ENCODE measurements around the gene GPR35.

The GPR35 gene

DNA sequence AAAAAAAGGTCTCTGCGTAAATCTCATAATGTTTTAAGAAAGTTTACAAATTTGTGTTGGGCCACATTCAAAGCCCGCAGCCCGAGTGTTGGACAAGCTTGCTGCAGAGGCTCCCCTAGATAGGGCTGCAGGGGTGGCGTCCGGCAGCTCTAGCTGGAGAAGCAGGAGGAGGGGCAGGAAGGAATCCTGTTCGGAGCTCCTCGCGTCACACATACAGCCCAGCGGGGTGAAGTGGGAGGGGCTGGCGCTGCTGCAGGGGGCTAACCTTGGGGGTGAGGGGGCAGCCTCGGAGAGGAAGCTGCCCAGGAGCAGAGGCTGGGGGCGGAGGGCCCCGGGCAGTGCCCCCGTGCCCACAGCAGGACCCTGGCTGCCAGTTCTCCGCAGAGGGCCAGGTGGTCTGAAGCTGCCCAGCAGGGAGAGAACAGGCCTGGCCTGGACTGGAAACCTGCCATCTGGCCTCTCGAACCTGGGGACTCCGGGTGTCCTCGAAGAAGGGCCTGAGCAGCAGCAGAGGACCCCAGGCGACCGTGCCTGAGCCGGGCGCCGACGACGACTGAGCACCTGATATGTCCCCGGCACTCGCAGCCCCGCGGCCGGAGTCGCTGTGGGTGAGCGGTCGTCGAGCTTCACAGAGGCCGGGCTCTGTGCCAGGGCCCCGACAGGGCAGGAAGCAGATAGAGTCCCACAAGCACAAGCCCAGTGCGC is 2.6 kb upstream of the GPR35 start:
- no peak for DNase-seq (ENCODE audit: low read depth in 2 of 2, low spot score in 1 of 2)

DNA sequence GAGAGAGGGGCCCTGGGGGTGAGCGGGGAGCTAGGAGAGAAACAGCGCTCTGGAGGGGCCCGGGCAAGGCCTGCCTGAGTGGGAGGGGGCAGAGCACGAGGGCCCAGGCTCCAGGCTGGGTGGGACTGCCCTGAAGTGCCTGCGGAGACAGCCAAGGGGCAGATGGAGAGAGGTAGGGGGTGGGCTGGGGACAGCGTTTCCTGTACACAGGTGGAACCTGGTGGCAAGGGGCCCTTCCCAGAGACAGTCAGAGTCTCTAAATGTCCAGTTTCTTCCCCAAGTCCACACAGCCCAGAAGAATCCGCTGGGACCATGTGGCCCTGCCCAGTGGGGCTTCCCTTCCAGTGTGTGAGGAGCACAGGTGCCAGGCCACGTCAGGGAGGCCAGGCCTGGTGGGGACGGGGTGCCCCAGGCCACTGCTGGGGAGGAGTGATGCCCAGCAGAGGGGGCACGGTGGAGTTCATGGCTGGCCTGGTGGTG is 1.7 kb upstream of the GPR35 start:
- no peak for DNase-seq (ENCODE audit: low read depth in 2 of 2, low spot score in 1 of 2)

DNA sequence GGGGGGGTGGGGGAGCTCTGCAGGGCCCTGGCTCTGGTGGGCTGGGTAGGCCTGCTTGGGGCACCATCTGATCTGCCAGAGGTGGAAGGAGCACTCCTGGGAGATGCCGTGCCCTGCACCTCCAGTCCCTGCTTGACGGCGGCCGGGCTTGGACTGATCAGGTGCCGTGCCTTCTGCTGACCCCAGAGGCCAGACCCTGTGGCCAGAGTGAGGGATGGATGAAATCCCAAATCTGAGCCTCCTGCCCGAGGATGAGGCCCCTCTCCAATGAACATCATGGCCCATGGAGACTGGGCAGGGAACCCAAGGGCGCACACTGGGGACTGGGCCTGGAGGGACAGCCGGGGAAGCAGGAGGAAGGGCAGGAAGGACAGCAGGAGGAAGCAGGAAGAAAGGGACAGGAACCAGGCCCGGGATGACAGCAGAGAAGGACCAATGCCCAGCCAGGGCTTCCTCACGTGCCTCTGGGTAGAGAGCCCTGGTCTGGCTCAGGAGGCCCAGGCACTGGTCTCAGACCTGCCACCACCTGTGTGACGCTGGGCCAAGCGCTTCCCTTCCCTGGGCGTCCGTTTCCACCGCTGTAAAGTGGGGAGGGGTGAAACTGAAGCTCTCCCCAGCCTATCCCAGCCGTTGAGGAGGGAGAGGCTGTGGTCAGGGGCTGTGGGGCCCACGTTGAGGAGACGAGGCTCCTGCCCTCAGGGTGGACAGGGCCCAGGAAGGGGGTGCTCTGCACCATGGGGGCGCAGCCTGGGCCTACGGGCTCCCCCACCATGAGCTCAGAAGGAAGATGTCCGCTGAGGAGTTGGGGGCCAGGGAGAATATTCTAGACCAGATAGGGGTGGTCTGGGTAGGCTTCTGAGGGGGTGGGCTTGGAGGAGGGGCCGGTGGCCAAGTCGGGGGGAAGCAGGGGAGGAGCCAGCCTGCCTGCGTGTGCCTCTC is 1.0 kb upstream of the GPR35 start:
- DNase-seq (ENCODE audit: low read depth in 2 of 2, low spot score in 1 of 2): no peak

DNA sequence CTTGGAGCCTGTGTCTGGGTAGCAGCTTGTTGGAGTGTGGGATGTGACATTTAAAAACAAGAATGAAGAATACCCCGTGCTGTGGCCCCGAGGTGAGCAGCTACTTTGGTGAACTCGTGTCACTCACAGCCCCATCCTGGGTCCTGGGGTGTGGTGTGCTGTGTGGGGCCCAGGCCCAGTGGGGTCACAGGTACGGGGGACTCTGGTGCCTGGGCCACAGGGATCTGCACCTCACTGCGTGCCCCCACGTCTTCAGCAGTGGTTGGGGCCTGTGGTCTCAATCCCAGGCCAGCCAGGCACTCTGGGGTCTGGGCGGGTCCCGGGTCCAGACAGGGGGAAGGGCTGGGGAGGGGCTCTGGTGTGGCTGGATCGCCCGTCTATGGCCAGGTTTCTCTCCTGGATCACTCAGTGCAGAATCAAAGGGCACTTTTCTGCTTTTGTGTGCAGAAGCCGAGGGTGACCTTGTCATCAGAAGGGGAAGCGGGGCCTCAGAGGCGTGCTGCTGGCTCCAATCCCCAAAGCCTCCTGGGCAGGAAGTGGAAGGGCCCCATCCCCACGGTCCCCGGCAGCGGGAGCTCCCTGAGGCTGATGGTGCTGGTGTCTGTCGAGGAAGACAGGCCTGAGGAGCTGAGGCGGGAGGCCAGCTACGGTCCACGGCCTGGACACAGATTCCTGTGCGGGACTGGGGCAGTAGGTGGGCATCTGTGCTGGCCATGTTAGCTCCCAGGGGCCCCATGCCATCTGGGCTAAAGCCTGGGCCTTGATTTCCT is 1.4 kb downstream of the GPR35 start:
- no peak for DNase-seq (ENCODE audit: low read depth in 2 of 2, low spot score in 1 of 2)

DNA sequence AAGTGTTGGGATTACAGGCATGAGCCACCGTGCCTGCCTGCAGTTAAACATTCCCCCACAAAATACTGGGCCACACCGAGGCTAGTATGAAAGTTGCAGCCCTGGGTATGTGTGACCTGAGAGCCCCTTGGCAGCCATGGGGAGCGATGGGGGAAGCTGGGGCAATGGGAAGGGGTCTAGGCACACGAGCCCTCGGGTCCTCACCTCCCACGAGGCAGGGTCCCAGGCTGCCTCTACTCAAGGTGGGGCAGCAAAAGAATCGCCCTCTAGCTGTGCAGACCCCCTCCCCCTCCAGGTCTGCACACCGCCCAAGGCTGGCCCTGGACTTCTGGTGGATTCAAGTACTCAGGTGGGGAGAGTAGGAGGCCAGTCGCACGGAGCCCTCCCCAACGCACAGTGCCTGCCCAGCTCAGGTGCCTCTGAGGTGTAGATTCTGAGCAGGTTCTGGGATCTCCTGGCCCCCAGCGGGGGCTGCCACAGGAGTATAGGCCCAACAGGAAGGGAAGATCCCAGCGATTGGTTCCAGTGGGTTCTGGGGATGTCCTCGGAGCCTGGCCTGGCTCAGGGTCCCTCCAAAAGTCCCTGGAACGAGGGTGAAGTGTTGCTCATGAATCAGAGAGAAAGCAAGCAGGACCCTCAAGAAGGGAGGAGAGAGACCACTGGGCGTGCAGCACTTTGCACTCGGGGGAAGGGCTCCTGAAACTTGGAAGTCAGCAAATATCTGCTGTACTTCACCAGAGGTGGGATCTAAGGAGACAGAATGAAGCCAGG is 2.6 kb downstream of the GPR35 start:
- no peak for DNase-seq (ENCODE audit: low read depth in 2 of 2, low spot score in 1 of 2)

DNA sequence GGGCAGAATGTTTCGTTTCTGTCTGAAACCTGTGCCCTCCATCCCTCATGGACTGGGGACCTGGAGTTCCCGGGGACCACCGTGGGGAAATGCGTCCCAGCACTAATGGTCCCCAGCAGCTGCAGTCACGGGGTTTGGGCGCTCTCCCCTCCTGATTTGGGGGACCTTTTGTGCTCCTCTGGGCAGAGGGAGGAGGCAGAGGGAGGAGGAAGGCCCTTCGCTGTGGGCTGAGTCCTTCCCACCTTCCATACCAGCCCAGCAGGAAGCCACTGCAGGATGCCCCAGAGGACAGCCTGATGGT is 3.2 kb downstream of the GPR35 start:
- no peak for DNase-seq (ENCODE audit: low read depth in 2 of 2, low spot score in 1 of 2)

DNA sequence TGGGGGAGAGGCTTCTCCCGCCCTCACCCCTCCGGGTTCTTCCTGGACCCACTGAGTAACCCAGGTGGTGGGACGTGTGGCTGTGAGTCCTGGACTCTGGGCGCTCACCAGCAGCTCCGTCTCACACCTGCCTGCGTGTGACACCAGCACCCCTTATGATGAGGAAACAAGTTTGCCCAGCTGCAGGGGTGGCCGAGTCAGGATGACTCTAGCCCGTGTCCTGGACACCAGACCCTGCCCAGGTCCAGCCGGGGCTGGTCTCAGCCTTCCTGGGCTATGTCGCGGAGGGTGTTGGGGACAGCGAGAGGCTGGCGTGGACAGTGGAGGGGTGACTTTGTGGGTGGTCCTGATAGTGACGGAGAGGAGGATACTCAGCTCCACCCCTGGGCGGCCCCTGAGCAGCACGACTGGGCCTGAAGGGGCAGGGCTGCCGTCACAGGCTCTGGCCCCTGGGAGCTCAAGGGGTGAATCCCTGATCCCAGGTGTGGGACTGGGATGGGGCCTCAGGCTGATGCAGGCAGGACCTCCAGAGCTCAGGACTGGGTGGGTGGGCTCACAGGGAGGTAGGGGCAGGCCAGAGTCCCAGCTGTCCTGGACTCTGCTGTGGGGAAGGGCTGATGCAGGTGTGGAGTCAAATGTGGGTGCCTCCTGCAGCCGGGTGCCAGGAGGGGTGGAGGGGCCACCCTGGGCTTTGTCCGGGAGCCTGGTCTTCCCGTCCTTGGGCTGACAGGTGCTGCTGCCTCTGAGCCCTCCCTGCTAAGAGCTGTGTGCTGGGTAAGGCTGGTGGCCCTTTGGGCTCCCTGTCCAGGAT is 3.7 kb downstream of the GPR35 start:
- DNase-seq (ENCODE audit: low read depth in 2 of 2, low spot score in 1 of 2): no peak

DNA sequence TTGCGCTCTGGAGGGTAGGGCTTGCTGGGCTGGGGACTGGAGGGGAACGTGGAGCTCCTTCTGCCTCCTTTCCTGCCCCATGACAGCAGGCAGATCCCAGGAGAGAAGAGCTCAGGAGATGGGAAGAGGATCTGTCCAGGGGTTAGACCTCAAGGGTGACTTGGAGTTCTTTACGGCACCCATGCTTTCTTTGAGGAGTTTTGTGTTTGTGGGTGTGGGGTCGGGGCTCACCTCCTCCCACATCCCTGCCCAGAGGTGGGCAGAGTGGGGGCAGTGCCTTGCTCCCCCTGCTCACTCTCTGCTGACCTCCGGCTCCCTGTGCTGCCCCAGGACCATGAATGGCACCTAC is 4.3 kb downstream of the GPR35 start:
- no peak for DNase-seq (ENCODE audit: low read depth in 2 of 2, low spot score in 1 of 2)

DNA sequence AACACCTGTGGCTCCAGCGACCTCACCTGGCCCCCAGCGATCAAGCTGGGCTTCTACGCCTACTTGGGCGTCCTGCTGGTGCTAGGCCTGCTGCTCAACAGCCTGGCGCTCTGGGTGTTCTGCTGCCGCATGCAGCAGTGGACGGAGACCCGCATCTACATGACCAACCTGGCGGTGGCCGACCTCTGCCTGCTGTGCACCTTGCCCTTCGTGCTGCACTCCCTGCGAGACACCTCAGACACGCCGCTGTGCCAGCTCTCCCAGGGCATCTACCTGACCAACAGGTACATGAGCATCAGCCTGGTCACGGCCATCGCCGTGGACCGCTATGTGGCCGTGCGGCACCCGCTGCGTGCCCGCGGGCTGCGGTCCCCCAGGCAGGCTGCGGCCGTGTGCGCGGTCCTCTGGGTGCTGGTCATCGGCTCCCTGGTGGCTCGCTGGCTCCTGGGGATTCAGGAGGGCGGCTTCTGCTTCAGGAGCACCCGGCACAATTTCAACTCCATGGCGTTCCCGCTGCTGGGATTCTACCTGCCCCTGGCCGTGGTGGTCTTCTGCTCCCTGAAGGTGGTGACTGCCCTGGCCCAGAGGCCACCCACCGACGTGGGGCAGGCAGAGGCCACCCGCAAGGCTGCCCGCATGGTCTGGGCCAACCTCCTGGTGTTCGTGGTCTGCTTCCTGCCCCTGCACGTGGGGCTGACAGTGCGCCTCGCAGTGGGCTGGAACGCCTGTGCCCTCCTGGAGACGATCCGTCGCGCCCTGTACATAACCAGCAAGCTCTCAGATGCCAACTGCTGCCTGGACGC is 4.9 kb downstream of the GPR35 start:
- no peak for DNase-seq (ENCODE audit: low read depth in 2 of 2, low spot score in 1 of 2)

DNA sequence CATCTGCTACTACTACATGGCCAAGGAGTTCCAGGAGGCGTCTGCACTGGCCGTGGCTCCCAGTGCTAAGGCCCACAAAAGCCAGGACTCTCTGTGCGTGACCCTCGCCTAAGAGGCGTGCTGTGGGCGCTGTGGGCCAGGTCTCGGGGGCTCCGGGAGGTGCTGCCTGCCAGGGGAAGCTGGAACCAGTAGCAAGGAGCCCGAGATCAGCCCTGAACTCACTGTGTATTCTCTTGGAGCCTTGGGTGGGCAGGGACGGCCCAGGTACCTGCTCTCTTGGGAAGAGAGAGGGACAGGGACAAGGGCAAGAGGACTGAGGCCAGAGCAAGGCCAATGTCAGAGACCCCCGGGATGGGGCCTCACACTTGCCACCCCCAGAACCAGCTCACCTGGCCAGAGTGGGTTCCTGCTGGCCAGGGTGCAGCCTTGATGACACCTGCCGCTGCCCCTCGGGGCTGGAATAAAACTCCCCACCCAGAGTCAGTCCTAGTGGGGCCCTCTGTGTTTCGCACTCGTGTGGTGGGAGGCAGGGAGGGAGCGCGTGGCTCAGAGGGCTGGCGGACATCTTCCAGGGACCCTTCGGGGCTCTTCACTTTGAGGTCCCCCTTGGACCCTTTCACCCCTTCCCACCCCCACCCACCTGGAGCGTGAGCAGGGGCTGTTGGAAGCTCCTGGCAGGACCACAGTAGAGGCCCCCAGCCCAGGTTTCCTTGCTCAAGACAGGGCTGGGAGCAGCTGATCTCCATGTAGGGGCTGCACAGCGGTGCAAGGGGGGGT is 5.7 kb downstream of the GPR35 start:
- no peak for DNase-seq (ENCODE audit: low read depth in 2 of 2, low spot score in 1 of 2)

DNA sequence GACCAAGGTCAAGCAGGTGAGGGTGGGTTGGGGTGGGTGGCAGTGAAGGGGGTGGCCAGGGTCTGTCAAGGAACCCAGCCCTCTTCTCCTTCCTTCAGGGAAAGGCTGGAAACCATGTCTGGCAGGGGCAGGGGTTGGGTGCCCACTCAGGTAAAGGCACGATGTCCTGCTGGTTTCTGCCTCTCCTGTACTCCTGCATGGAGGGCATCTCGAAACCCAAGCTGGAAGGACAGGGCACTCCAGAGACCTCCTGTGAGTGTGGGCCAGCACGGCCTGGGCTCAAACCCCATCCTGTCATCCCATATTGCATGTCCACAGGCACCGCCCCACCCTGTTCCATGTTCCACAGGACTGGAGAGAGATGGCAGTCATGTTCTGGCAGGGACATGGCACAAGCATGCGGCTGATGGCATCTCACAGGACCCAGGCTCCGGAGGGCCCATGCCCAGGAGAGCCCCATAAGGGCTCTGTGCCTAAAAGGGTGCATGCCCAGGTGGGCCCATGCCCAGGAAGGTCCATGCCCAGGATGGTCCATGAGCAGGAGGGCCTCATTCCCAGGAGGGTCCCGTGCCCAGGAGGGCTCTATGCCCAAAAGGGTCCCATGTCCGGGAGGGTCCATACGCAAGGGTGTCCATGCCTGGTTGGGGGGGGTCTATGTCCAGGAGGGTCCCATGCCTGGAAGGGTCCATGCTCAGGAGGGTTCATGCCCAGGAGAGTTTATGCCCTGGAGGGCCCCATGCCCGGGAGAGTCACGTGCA is 6.4 kb downstream of the GPR35 start:
- DNase-seq (ENCODE audit: low read depth in 2 of 2, low spot score in 1 of 2): no peak

DNA sequence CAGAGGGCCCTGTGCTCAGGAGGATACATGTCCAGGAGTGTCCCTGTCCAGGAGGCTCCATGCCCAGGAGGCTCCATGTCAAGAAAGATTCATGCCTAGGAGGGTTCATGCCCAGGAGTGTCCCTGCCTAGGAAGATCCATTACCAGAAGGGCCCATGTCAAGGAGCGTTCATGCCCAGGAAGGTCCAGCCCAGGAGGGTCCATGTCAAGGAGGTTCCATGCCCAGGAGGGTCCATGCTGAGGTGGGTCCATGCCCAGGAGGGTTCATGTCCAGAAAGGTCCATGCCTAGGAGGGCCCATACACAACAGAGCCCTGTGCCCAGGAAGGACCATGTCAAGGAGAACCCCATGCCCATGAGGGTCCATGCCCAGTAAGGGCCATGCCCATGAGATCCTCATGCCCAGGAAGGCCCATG is 7.0 kb downstream of the GPR35 start:
- no peak for DNase-seq (ENCODE audit: low read depth in 2 of 2, low spot score in 1 of 2)

DNA sequence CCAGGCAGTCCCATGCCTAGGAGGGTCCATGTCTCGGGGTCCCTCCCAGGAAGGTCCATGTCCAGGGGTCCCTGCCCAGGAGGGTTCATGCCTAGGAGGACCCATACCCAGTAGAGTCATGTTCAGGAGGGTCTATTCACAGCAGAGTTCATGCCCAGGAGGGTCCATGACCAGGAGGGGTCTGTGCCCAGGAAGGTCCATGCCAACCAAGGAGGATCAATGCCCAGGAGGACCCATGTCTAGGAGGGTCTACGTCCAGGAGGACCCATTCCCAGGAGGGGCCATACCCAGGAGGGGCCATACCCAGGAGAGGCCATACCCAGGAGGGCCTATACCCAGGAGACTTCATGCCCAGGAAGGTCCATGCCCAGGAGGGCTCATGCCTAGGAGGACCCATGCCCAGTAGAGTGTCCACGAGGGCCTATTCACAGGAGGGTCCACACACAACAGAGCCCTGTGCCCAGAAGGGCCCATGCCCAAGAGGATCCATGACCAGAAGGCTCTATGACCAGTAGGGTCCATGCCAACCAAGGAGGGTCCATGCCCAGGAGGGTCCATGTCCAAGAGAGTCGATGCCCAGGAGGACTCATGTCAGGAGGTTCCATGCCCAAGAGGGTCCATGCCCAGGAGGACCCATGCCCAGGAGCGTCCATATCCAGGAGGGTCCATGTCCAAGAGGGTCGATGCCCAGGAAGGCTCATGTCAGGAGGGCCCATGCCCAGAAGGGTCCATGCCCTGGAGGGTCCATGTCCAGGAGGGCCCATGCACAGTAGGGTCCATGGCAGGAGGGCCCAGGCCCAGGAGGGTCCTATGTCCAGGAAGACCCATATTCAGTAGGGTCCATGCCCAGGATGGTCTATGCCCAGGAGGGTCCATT is 10.1 kb downstream of the GPR35 start:
- DNase-seq (ENCODE audit: low read depth in 2 of 2, low spot score in 1 of 2): no peak

DNA sequence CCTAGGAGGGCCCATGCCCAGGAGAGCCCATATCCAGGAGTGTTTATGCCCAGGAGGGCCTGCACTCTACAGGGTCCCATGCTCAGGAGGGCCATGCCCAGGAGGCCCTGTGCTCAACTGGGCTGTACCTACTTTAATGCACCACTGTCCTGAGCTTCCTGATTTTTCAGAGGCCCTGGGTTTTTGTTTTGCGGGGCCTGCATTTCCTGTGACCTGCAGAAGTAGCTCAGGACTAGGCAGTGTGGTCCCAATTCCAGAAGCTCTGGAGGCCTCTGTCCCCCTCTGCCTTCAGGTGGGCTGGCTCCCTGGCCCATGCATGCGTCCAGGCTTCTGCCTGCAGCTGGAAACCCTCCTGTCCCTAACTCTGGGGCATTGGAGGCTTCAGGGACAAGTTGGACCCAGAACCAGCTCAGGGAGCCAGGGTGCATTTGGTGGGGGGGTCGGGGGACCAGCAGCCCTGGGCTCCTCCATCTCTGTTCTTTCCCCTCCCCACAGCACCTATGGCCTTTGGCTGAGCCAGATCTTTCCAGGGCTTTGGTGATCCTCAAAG is 10.8 kb downstream of the GPR35 start:
- no peak for DNase-seq (ENCODE audit: low read depth in 2 of 2, low spot score in 1 of 2)

DNA sequence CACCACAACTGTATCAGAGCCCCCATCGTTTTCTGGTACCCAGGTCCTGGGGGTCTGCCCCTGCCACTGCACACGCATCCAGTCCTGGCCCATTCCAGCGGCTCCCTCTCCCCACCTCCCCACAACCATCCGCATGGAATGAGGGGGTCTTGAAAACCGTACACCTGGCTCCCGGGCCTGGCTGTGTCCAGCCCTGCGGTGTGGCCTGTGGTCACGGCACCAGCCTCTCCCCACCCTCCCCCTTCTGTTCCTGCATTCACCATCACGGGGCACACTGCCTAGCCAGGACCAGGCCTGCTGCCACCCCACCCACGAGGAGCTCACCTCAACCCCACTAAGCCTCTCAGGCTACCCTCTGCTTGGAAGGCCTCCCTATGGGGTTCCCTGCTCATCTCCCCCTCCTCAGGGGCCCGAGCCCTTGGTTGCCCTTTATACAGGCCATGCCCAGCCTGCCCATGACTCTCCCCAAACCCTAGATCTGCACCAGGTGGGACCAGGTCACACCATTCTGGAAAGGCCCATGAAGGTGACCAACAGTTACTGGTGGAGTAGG is 11.4 kb downstream of the GPR35 start:
- DNase-seq (ENCODE audit: low read depth in 2 of 2, low spot score in 1 of 2): no peak

DNA sequence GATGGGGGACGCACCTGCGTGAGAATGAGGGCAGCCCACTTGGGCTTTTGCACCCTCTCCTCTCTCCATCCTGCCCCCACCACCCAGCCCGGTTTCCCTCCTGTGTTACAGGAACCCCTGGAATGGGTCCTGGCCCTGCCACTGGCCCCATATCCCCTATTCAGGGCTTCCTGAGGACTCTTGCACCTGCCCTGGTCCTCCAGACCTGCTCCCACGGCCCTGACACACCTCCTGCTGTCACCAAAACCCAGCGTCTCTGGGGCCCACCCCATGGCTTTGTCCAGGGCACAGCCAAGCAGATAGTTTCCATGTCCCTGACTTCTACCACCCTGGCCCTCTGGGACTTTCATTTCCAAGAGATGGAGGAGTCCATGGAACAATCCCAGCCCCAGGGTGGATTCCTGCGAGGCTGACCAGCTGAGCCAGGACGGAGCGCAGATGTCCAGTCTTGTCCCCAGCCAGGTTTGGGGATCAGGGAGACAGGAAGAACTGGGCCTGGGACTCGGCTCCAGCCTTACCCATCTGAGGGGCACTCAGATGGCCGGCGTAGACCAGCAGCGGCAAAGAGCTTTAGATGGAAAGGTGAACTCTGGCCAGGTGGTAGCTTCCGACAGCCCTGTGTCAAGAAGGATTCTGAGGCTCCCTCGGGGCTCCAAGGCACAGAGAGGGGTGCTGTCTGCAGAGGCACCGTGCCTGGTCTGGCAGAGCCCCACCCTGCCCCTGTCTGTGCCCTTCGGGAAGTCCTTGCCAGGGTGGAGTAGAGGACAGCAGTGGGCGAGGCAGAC is 12.0 kb downstream of the GPR35 start:
- DNase-seq (ENCODE audit: low read depth in 2 of 2, low spot score in 1 of 2): no peak
